HUES48 (cell line): ENCODE data around the gene NEUROD1.
"Not testable (repeated sequence)": the region's sequence is repeated elsewhere in the genome, so short reads cannot be mapped to it uniquely, and the experiment has no call there.

Source experiments
- H3K27ac ChIP-seq: one replicate; pipeline ENCODE4 v1.7.0; 2013; ENCODE audit warnings: low read depth, low read length, inconsistent platforms
- H3K27me3 ChIP-seq: 2 replicates; pipeline ENCODE4 v1.6.1; 2013; ENCODE audit warnings: mild to moderate bottlenecking, low read length; ENCODE audit not compliant: control insufficient read depth, insufficient read depth
- H3K36me3 ChIP-seq: 2 replicates; pipeline ENCODE4 v1.6.1; 2013; ENCODE audit warnings: low read length; ENCODE audit not compliant: control insufficient read depth, insufficient read depth
- H3K4me1 ChIP-seq: 2 replicates; pipeline ENCODE4 v1.6.1; 2013; ENCODE audit warnings: mild to moderate bottlenecking, low read length; ENCODE audit not compliant: control insufficient read depth, insufficient read depth
- H3K4me3 ChIP-seq: 2 replicates; pipeline ENCODE4 v1.5.1; 2013; ENCODE audit warnings: mild to moderate bottlenecking, low read depth, low read length
- H3K9ac ChIP-seq: 2 replicates; pipeline ENCODE4 v1.6.1; 2013; ENCODE audit warnings: mild to moderate bottlenecking, low read depth, low read length, moderate library complexity
- H3K9me3 ChIP-seq: 2 replicates; pipeline ENCODE4 v1.6.1; 2013; ENCODE audit warnings: low read length; ENCODE audit not compliant: control insufficient read depth, insufficient read depth

NEUROD1 gene

DNA sequence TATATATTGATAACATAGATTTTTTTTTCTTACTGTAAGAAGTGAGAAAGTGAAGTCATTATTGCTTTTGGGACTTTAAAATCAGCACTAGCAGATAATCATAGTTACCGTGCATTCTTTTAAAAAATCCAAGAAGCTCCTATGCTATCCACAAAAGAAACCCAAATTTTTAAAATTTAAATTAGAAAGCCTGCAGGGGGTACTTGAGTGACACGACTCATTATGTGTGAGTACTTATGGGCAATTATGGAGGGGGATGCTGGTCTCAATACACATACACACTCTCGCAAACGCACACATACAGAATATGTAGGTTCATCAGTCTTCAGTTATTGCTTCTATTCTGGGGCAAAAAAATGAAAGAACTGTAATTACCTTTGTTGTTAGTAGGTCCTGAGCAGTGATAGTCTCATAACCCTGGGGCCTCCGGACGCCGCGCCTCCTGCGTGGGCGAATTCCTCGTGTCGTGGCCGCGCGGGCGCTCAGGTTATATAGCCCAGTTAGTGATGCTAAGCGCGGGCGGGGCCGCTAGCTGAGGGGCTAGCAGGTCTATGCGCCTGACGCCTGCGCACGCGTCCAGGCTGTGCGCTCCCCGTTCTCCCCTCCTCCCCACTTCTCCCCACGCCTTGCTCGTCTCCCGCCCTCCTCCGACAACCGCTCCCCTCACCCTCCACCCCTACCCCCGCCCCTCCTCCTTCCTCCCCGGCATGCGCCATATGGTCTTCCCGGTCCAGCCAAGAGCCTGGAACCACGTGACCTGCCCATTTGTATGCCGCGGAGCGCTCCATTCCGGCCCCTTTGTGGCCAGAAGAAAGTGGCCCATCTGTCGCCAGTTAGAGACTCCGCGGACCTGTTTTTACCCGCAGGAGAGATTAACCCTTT, at the start of gene NEUROD1:
NEUROD1 (minus strand) TSS at position 463 of the 882 bp plus-strand sequence. CDS start 1,657 bp downstream, outside the sequence.
- Histone ChIP-seq H3K9ac (no peak within 1 kb of the TSS), H3K4me1 (peaks cover 53% of the 10 kb centered on the region), H3K27me3 (peaks cover 100% of the 10 kb centered on the region), H3K36me3 (no peaks in the 10 kb centered on the region), H3K27ac (no peak within 1 kb of the TSS), H3K9me3 (no peaks in the 10 kb centered on the region), H3K4me3 (peak within 1 kb of the TSS; percentile 59)

DNA sequence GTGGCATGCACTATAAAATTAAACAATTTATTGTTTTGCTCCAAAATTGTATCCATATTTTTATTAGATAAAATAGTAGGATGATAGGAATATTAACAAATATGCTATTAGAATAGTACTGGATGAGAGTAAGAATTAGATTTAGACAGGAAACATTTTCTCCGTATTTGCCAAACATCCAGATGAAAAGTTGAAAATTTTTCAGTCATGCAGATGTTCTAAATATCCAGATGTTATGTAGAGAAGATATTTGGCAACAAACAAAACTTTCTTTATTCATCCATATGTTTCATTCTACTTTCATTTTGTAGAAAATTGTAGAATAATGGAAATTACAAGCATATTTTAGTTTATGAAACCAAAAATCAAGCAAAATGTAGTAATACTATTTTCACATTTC, 45.2 kb upstream of the NEUROD1 start:
- Histone ChIP-seq H3K27ac (no peak overlapping the region), H3K4me1 (no peaks in the 10 kb centered on the region), H3K27me3 (no peaks in the 10 kb centered on the region), H3K9me3 (no peaks in the 10 kb centered on the region), H3K9ac (no peak overlapping the region), H3K4me3 (no peak overlapping the region), H3K36me3 (no peaks in the 10 kb centered on the region)

DNA sequence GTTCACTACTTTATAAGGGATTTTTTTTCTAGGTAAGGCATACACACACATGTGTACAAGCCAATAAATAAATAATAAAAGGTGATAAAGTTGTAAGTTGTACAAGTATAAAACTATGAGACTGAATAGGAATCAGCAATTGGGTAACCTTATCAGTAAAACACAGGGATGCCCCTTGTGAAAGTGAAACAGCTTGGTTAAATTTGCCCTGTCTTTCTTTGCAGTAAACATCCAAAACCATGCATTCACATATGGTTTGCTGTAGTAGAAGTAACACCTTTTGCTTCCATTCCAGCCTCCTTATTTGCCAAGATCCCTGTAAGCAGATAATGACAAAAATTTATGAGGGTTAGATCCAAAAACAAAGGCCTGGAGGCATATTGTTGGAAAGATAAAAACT, 44.3 kb upstream of the NEUROD1 start:
- Histone ChIP-seq H3K9ac (no peak overlapping the region), H3K27me3 (no peaks in the 10 kb centered on the region), H3K4me1 (no peaks in the 10 kb centered on the region), H3K4me3 (no peak overlapping the region), H3K9me3 (no peaks in the 10 kb centered on the region), H3K27ac (no peak overlapping the region), H3K36me3 (no peaks in the 10 kb centered on the region)

DNA sequence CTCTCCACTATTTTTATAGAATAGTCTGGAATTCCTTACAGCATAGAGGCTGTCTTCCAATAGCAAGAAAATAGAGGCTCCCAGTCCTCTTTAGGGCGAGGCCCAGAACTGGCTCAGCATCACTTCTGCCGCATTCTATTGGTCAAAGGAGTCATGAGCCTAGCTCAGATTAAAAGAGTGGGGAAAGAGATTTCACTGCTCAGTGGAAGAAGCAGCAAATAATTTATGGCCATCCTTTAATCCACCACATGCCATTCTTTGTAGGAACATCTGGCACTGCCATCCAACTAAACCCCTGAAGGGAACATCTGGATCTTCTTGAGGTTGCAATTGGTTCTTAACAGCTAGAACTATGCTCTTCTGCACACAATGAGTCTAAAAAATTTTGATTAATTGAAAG, 43.4 kb upstream of the NEUROD1 start:
- no peak overlapping the region for H3K4me3 ChIP-seq
- no peaks in the 10 kb centered on the region for H3K27me3 ChIP-seq
- no peaks in the 10 kb centered on the region for H3K9me3 ChIP-seq
- H3K36me3 ChIP-seq: no peaks in the 10 kb centered on the region
- no peak overlapping the region for H3K27ac ChIP-seq
- no peaks in the 10 kb centered on the region for H3K4me1 ChIP-seq
- no peak overlapping the region for H3K9ac ChIP-seq

DNA sequence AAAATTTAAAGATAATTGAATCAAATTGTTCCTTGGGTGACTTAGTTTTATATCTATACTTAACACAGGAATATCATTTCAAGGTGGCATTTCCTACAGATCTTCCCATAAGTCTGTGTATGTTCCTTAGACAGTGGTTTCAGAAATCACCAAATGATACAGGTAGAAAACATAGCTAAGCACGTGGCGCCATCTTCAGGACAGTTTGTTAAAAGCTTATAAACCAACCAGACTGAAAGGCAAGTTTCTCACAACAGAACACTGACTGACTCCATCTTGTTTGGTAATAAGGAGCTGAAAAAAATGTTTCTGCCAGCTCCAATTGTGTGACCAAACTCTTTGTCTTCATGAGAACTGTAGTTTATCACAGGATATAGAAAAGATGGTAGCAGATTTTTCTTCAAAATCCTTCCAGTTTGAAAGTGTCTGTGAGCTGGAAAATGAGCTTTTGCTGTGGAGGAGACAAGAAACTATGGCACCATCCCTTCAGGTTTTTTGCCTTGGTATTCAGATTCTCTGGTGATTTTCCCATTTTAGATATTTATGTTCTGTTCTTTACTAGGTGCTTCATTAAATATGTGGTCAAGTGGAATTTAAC, 34.8 kb upstream of the NEUROD1 start:
- Histone ChIP-seq H3K36me3 (no peaks in the 10 kb centered on the region), H3K4me3 (no peak overlapping the region), H3K9me3 (no peaks in the 10 kb centered on the region), H3K27ac (no peak overlapping the region), H3K9ac (no peak overlapping the region), H3K27me3 (peaks cover 5% of the 10 kb centered on the region; the same call in 1 of the 2 replicates), H3K4me1 (no peaks in the 10 kb centered on the region)

DNA sequence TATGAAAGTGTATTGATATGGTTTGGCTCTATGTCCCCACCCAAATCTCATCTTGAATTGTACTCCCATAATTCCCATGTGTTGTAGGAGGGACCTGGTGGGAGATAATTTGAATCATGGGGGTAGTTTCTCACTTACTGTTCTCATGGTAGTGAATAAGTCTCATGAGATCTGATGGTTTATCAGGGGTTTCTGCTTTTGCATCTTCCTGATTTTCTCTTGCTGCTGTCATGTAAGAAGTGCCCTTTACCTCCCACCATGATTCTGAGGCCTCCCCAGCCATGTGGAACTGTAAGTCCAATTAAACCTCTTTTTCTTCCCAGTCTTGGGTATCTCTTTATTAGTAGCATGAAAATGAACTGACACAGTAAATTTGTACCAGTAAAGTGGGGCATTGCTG, 30.7 kb upstream of the NEUROD1 start:
- not testable (repeated sequence) for H3K27ac ChIP-seq, H3K9me3 ChIP-seq, H3K4me1 ChIP-seq

DNA sequence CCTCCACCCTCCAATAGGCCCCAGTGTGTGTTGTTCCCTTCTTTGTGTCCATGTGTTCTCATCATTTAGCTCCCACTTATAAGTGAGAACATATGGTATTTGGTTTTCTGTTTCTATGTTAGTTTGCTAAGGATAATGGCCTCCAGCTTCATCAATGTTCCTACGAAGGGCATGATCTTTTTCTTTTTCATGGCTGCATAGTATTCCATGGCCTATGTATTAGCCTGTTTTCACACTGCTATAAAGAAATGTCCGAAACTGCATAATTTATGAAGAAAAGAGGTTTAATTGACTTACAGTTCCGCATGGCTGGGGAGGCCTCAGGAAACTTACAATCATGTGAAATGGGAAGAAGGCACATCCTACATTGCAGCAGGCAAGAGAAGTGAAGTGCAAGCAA, 22.2 kb upstream of the NEUROD1 start:
- not testable (repeated sequence) for H3K9ac ChIP-seq, H3K4me1 ChIP-seq, H3K27me3 ChIP-seq, H3K4me3 ChIP-seq, H3K36me3 ChIP-seq, H3K27ac ChIP-seq
- H3K9me3 ChIP-seq: peaks cover 14% of the 10 kb centered on the region

More for the DNA sequence above, 30.7 kb upstream of the NEUROD1 start:
- not testable (repeated sequence) for H3K27me3 ChIP-seq, H3K9ac ChIP-seq, H3K36me3 ChIP-seq, H3K4me3 ChIP-seq

DNA sequence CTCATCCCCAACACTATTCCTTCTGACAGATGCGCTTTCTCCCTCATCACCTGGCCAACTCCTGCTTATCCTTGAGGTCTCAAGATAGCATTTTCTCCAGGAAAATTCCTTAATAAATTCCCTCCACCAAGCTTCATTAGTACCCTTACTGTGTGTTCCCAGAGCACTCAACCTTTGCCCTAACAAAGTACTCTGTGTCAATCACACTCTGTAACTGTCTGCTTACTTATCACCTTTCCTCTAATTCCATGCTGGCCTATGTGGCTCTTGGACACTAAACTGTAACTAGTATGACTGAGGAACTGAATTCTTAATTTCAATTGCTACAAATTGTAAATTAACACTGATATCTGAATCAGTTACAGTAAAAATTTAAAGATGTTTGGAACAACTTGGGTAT, 17.9 kb upstream of the NEUROD1 start:
- H3K9ac ChIP-seq: no peak overlapping the region
- H3K4me1 ChIP-seq: no peaks in the 10 kb centered on the region
- H3K27ac ChIP-seq: no peak overlapping the region
- H3K36me3 ChIP-seq: no peaks in the 10 kb centered on the region
- H3K4me3 ChIP-seq: no peak overlapping the region
- H3K9me3 ChIP-seq: peaks cover 9% of the 10 kb centered on the region
- peaks cover 2% of the 10 kb centered on the region; the same call in 1 of the 2 replicates for H3K27me3 ChIP-seq

DNA sequence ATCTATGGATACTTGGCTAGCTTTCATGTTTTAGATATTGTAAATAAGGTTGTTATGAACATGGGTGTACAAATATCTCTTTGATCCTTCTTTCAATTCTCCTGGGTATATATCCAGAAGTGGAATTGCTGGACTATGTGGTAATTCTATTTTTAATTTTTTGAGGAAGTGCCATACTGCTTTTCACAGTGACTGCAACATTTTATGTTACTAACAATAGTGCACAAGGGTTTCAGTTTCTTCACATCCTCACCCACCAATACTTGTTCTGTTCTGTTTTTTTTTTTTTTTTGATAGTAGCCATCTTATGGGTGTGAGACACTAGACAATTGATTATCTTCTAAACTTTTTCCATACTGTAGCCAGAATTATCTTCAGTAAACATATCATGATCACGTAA, 17.3 kb upstream of the NEUROD1 start:
- H3K36me3 ChIP-seq: no peaks in the 10 kb centered on the region
- no peak overlapping the region for H3K27ac ChIP-seq
- no peak overlapping the region for H3K9ac ChIP-seq
- no peaks in the 10 kb centered on the region for H3K4me1 ChIP-seq
- peaks cover 3% of the 10 kb centered on the region; the same call in 1 of the 2 replicates for H3K9me3 ChIP-seq
- peaks cover 3% of the 10 kb centered on the region; the same call in 1 of the 2 replicates for H3K27me3 ChIP-seq
- no peak overlapping the region for H3K4me3 ChIP-seq

DNA sequence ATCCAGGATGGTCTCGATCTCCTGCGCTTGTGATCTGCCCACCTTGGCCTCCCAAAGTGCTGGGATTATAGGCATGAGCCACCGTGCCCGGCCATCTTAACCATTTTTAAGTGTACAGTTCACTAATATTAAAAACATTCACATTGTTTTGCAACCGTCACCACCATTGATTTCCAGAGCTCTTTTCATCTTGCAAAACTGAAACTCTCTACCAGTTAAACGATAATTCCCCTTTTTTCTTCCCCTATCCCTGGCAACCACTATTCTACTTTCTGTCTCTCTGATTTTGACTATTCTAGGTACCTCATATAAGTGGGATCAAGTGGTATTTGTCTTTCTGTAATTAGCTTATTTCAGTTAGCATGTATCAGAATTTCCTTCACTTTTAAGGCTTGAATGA, 16.8 kb upstream of the NEUROD1 start:
- Histone ChIP-seq H3K36me3 (no peaks in the 10 kb centered on the region), H3K4me3 (no peak overlapping the region), H3K27ac (no peak overlapping the region), H3K9ac (no peak overlapping the region), H3K4me1 (no peaks in the 10 kb centered on the region), H3K27me3 (peaks cover 3% of the 10 kb centered on the region; the same call in 1 of the 2 replicates), H3K9me3 (no peaks in the 10 kb centered on the region)

DNA sequence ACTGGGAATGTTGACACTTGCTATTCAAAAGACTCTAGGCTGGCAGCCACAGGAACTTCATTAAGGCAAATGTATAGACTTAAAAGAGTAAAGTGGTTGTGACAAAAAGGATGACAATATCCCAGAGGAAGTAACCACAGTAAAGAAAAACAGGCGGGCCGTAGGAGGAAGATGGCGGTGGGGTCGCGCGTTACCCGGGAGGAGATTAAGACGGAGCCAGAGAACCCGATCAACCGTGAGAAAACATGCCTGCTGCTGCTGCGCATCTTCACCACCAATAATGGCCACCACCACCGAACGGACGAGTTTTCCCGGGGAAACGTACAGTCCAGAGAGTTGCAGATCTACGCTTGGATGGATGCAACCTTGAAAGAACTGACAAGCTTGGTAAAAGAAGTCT, 14.0 kb upstream of the NEUROD1 start:
- H3K27ac ChIP-seq: no peak overlapping the region
- no peaks in the 10 kb centered on the region for H3K36me3 ChIP-seq
- peaks cover 17% of the 10 kb centered on the region for H3K27me3 ChIP-seq
- no peak overlapping the region for H3K9ac ChIP-seq
- no peaks in the 10 kb centered on the region for H3K4me1 ChIP-seq
- no peak overlapping the region for H3K4me3 ChIP-seq
- H3K9me3 ChIP-seq: no peaks in the 10 kb centered on the region
